GM12874 (cell line): Measurements from ENCODE around the gene RPS6KA5.

Experiments used
- CTCF ChIP-seq: IDR thresholded peaks from 2 replicates; pipeline ENCODE4 v1.5.1; 2011; ENCODE audit warnings: low read depth, mild to moderate bottlenecking, control low read depth, low read length, moderate library complexity; ENCODE audit not compliant: insufficient read depth

The RPS6KA5 gene

GRCh38 chr14:90804292-90805083, 256.0 kb downstream of the RPS6KA5 start:
- TF ChIP-seq CTCF: no peak

GRCh38 chr14:90803249-90803648, 257.2 kb downstream of the RPS6KA5 start:
- no peak for TF ChIP-seq CTCF

- no peak for TF ChIP-seq CTCF
Measured at GRCh38 chr14:90799420-90799819, 261.0 kb downstream of the RPS6KA5 start.

- TF ChIP-seq CTCF: no peak
Measured at GRCh38 chr14:90797919-90798318, 262.5 kb downstream of the RPS6KA5 start.
